HEK293T (cell line): ENCODE measurements around the gene ITFG2.

Source experiments
- ARNT ChIP-seq: fragments of 450-650 bp; IDR thresholded peaks from 2 replicates; pipeline ENCODE4 v1.6.1; 2017; ENCODE audit warnings: mild to moderate bottlenecking
- BHLHE40 ChIP-seq: fragments of 450-650 bp; IDR thresholded peaks from 2 replicates; pipeline ENCODE4 v1.6.1; 2016; ENCODE audit warnings: mild to moderate bottlenecking, moderate library complexity, borderline replicate concordance
- CTBP1 ChIP-seq: fragments of 450-650 bp; IDR thresholded peaks from 2 replicates; pipeline ENCODE4 v1.6.1; 2016; ENCODE audit warnings: borderline replicate concordance
- ELF4 ChIP-seq: fragments of 450-650 bp; IDR thresholded peaks from 2 replicates; pipeline ENCODE4 v1.6.1; 2017; ENCODE audit warnings: antibody characterized with exemption
- FOXA1 ChIP-seq: fragments of 450-650 bp; IDR thresholded peaks from 2 replicates; pipeline ENCODE4 v1.6.1; 2016; ENCODE audit warnings: mild to moderate bottlenecking
- FOXM1 ChIP-seq: fragments of 450-650 bp; IDR thresholded peaks from 2 replicates; pipeline ENCODE4 v1.6.1; 2017; ENCODE audit warnings: mild to moderate bottlenecking, borderline replicate concordance
- HDGF ChIP-seq: fragments of 450-650 bp; IDR thresholded peaks from 2 replicates; pipeline ENCODE4 v1.6.1; 2017; ENCODE audit warnings: antibody characterized with exemption, borderline replicate concordance
- LEF1 ChIP-seq: fragments of 450-650 bp; IDR thresholded peaks from 2 replicates; pipeline ENCODE4 v1.6.1; 2017; ENCODE audit warnings: mild to moderate bottlenecking, borderline replicate concordance
- SP1 ChIP-seq: fragments of 450-650 bp; IDR thresholded peaks from 2 replicates; pipeline ENCODE4 v1.6.1; 2017
- SUZ12 ChIP-seq: fragments of 450-650 bp; IDR thresholded peaks from 2 replicates; pipeline ENCODE4 v1.6.1; 2016; ENCODE audit warnings: mild to moderate bottlenecking
- TARDBP ChIP-seq: fragments of 450-650 bp; IDR thresholded peaks from 2 replicates; pipeline ENCODE4 v1.6.1; 2016
- ZNF384 ChIP-seq: fragments of 450-650 bp; IDR thresholded peaks from 2 replicates; pipeline ENCODE4 v1.6.1; 2016

GRCh38 chr12:2792671-2793500 is 19.6 kb upstream of the ITFG2 start:
- TF ChIP-seq SUZ12, result no peak
- no peak for TF ChIP-seq ELF4
- no peak for TF ChIP-seq FOXA1
- no peak for TF ChIP-seq SP1
- TF ChIP-seq BHLHE40, result no peak
- TF ChIP-seq HDGF, result no peak
- no peak for TF ChIP-seq ARNT
- no peak for TF ChIP-seq TARDBP
- no peak for TF ChIP-seq LEF1
- TF ChIP-seq FOXM1, result no peak
- TF ChIP-seq ZNF384, result no peak
- TF ChIP-seq CTBP1, result no peak
